B cell (primary cell): ENCODE measurements around the gene HOXB8.

ENCODE experiments used
- EZH2 ChIP-seq: IDR thresholded peaks from 2 replicates; pipeline ENCODE4 v1.6.1; 2012; ENCODE audit warnings: borderline replicate concordance, low read depth, mild to moderate bottlenecking, moderate library complexity, low read length; ENCODE audit not compliant: insufficient read depth, poor library complexity, severe bottlenecking
- TF ChIP-seq, protein P1 (sequence below): fragments of 200-600 bp; IDR thresholded peaks from one replicate; pipeline ENCODE4 v1.8.0; 2022; ENCODE audit warnings: antibody characterized with exemption, mild to moderate bottlenecking

DNA sequence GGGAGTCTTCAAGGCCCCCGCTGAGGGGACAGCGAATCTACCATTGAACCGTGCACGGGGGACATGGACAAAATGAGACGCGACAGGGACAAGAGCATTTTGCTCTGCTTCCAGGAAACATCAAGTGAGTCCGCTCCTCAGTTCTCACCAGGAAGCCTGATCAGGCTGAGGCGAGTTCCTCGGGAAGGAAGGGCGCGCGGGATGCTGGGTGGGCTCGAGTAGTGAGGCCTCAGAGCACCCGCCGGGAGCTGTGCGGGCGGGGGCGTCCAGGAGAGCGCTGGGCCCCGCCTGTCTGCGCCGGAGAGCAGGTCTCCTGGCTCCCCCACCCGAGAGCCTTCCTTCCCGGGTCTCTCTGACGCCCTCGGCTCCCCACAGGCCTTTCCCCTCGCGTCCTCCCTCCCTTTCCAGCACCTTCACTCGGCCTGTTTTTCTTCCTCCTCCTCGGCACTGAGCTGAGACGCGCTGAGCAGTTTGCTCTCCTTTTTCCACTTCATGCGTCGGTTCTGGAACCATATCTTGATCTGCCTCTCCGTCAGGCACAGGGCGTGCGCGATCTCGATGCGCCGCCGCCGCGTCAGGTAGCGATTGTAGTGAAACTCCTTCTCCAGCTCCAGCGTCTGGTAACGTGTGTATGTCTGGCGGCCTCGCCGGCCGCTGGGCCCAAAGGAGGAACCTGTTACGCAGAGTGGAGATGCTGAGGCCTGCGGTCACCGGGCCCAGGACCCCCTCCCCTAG lies 18.9 kb downstream of the HOXB8 start:
- TF ChIP-seq, protein P1, sequence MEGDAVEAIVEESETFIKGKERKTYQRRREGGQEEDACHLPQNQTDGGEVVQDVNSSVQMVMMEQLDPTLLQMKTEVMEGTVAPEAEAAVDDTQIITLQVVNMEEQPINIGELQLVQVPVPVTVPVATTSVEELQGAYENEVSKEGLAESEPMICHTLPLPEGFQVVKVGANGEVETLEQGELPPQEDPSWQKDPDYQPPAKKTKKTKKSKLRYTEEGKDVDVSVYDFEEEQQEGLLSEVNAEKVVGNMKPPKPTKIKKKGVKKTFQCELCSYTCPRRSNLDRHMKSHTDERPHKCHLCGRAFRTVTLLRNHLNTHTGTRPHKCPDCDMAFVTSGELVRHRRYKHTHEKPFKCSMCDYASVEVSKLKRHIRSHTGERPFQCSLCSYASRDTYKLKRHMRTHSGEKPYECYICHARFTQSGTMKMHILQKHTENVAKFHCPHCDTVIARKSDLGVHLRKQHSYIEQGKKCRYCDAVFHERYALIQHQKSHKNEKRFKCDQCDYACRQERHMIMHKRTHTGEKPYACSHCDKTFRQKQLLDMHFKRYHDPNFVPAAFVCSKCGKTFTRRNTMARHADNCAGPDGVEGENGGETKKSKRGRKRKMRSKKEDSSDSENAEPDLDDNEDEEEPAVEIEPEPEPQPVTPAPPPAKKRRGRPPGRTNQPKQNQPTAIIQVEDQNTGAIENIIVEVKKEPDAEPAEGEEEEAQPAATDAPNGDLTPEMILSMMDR: no peak
- no peak for TF ChIP-seq EZH2
